ENCODE results near the gene KIF16B.

The KIF16B gene

GRCh38 chr20:16272780-16273360 is 300.4 kb downstream of the KIF16B start:
- no peak overlapping the region for H3K4me3 ChIP-seq (ENCODE audit: control insufficient read depth, low read depth, low read length)
- DNase-seq (ENCODE audit: low read depth) = no peak
- TF ChIP-seq CTCF (IDR thresholded peaks at IDR 0.05; ENCODE audit: control insufficient read depth, insufficient read depth, low read depth, low read length, missing control alignments) = no peak

GRCh38 chr20:16271450-16271849 is 301.8 kb downstream of the KIF16B start:
- no peak for DNase-seq (ENCODE audit: low read depth)
- TF ChIP-seq CTCF (IDR thresholded peaks at IDR 0.05; ENCODE audit: control insufficient read depth, insufficient read depth, low read depth, low read length, missing control alignments) = no peak
- H3K4me3 ChIP-seq (ENCODE audit: control insufficient read depth, low read depth, low read length) = no peak overlapping the region

- H3K4me3 ChIP-seq (ENCODE audit: control insufficient read depth, low read depth, low read length) = no peak overlapping the region
- TF ChIP-seq CTCF (IDR thresholded peaks at IDR 0.05; ENCODE audit: control insufficient read depth, insufficient read depth, low read depth, low read length, missing control alignments) = no peak
- no peak for DNase-seq (ENCODE audit: low read depth)
Measured at GRCh38 chr20:16270989-16271388, 302.3 kb downstream of the KIF16B start.

- DNase-seq (ENCODE audit: low read depth) = no peak
- TF ChIP-seq CTCF (IDR thresholded peaks at IDR 0.05; ENCODE audit: control insufficient read depth, insufficient read depth, low read depth, low read length, missing control alignments) = no peak
- no peak overlapping the region for H3K4me3 ChIP-seq (ENCODE audit: control insufficient read depth, low read depth, low read length)
Measured at GRCh38 chr20:16270314-16270931, 302.8 kb downstream of the KIF16B start.

- no peak overlapping the region for H3K4me3 ChIP-seq (ENCODE audit: control insufficient read depth, low read depth, low read length)
- DNase-seq (ENCODE audit: low read depth) = no peak
- no peak for TF ChIP-seq CTCF (IDR thresholded peaks at IDR 0.05; ENCODE audit: control insufficient read depth, insufficient read depth, low read depth, low read length, missing control alignments)
Measured at GRCh38 chr20:16267526-16267925, 305.7 kb downstream of the KIF16B start.

GRCh38 chr20:16265334-16265733 is 307.9 kb downstream of the KIF16B start:
- DNase-seq (ENCODE audit: low read depth) = no peak
- H3K4me3 ChIP-seq (ENCODE audit: control insufficient read depth, low read depth, low read length) = no peak overlapping the region
- no peak for TF ChIP-seq CTCF (IDR thresholded peaks at IDR 0.05; ENCODE audit: control insufficient read depth, insufficient read depth, low read depth, low read length, missing control alignments)

Data from AG09309 (cell line).